WTC11 (cell line): Measurements from ENCODE around the gene CCDC107.

Experiments used
- CBFB ChIP-seq: sonication (generic); formaldehyde crosslinking; IDR thresholded peaks from 2 replicates; pipeline ENCODE4 v1.8.1; 2022; ENCODE audit warnings: mild to moderate bottlenecking, low read depth, missing genetic modification reagents
- CREB1 ChIP-seq: sonication (generic); formaldehyde crosslinking; IDR thresholded peaks from 2 replicates; pipeline ENCODE4 v1.8.0; 2023; ENCODE audit warnings: mild to moderate bottlenecking, missing genetic modification reagents
- NR3C1 ChIP-seq: sonication (generic); formaldehyde crosslinking; conservative IDR thresholded peaks from 2 replicates; pipeline ENCODE4 v1.8.1; 2023; ENCODE audit warnings: low read depth, mild to moderate bottlenecking, missing genetic modification reagents
- SMAD4 ChIP-seq: sonication (generic); formaldehyde crosslinking; IDR thresholded peaks from 2 replicates; pipeline ENCODE4 v1.8.0; 2022; ENCODE audit warnings: mild to moderate bottlenecking, missing genetic modification reagents
- SP1 ChIP-seq: sonication (generic); formaldehyde crosslinking; conservative IDR thresholded peaks from 2 replicates; pipeline ENCODE4 v1.8.1; 2022; ENCODE audit warnings: missing genetic modification reagents
- ZNF121 ChIP-seq: sonication (generic); formaldehyde crosslinking; IDR thresholded peaks from 2 replicates; pipeline ENCODE4 v1.8.0; 2023; ENCODE audit warnings: missing genetic modification reagents
- TF ChIP-seq, protein P1 (sequence below): fragments of 200-600 bp; IDR thresholded peaks from 2 replicates; pipeline ENCODE4 v1.8.0; 2022; ENCODE audit warnings: antibody characterized with exemption
- TF ChIP-seq, protein P2 (sequence below): fragments of 250-450 bp; sonication (Bioruptor Pico); IDR thresholded peaks from 2 replicates; pipeline ENCODE4 v2.1.2; 2022; ENCODE audit warnings: mild to moderate bottlenecking, moderate library complexity
- TF ChIP-seq, protein P3 (sequence below): sonication (generic); formaldehyde crosslinking; IDR thresholded peaks from 2 replicates; pipeline ENCODE4 v1.8.0; 2022; ENCODE audit warnings: mild to moderate bottlenecking, missing genetic modification reagents
- TF ChIP-seq, protein P4 (sequence below): fragments of 250-450 bp; sonication (Bioruptor Pico); IDR thresholded peaks from 2 replicates; pipeline ENCODE4 v1.9.0; 2021; ENCODE audit warnings: mild to moderate bottlenecking
- TF ChIP-seq, protein P5 (sequence below): sonication (generic); formaldehyde crosslinking; IDR thresholded peaks from 2 replicates; pipeline ENCODE4 v1.8.1; 2022; ENCODE audit warnings: low read depth, mild to moderate bottlenecking, moderate library complexity, missing genetic modification reagents, borderline replicate concordance
- TF ChIP-seq, protein P6 (sequence below): sonication (generic); formaldehyde crosslinking; IDR thresholded peaks from 2 replicates; pipeline ENCODE4 v1.8.0; 2022; ENCODE audit warnings: mild to moderate bottlenecking, missing genetic modification reagents
- TF ChIP-seq, protein P7 (sequence below): sonication (generic); formaldehyde crosslinking; IDR thresholded peaks from 2 replicates; pipeline ENCODE4 v1.8.1; 2023; ENCODE audit warnings: mild to moderate bottlenecking, missing genetic modification reagents, borderline replicate concordance
- TF ChIP-seq, protein P8 (sequence below): sonication (generic); formaldehyde crosslinking; IDR thresholded peaks from 2 replicates; pipeline ENCODE4 v1.8.1; 2023; ENCODE audit warnings: mild to moderate bottlenecking, missing genetic modification reagents, moderate library complexity

DNA sequence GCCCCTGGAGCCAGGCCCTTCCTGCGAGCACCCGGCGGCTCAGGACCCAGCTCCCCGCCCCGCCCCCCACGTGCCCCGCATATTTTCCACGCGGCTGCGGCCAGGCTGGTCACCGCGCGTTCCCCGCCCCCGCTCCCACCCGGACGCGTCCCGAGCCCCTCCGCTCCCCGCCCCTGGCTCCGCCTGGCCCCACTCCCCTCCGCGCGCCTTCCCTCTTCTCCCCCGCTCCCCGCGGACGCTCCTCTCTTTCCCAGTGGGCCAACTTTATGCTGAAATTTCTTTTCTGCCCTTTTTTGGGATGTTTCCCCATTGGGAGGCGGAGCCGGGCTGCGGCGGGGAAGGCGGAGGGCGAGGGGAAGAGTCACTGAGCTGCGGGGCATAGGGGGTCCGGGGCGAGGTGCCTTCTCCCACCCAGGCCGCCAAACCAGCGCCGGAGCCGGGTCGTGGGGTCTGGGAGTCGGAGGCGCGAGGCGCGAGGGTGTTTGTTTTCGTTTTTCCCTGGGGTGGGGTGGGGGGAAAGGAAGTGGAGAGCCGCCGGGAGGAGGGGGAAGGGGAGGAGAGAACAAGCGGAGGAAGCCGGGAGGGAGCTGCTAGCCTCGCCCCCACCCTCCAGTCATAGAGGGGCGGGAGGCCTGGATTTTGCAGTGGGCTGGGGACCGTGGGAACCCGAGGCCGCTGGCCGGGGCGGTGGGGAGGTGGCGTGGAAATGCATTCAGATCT lies 32.7 kb downstream of the CCDC107 start:
- TF ChIP-seq, protein P1, sequence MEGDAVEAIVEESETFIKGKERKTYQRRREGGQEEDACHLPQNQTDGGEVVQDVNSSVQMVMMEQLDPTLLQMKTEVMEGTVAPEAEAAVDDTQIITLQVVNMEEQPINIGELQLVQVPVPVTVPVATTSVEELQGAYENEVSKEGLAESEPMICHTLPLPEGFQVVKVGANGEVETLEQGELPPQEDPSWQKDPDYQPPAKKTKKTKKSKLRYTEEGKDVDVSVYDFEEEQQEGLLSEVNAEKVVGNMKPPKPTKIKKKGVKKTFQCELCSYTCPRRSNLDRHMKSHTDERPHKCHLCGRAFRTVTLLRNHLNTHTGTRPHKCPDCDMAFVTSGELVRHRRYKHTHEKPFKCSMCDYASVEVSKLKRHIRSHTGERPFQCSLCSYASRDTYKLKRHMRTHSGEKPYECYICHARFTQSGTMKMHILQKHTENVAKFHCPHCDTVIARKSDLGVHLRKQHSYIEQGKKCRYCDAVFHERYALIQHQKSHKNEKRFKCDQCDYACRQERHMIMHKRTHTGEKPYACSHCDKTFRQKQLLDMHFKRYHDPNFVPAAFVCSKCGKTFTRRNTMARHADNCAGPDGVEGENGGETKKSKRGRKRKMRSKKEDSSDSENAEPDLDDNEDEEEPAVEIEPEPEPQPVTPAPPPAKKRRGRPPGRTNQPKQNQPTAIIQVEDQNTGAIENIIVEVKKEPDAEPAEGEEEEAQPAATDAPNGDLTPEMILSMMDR, result no peak
- TF ChIP-seq, protein P2, sequence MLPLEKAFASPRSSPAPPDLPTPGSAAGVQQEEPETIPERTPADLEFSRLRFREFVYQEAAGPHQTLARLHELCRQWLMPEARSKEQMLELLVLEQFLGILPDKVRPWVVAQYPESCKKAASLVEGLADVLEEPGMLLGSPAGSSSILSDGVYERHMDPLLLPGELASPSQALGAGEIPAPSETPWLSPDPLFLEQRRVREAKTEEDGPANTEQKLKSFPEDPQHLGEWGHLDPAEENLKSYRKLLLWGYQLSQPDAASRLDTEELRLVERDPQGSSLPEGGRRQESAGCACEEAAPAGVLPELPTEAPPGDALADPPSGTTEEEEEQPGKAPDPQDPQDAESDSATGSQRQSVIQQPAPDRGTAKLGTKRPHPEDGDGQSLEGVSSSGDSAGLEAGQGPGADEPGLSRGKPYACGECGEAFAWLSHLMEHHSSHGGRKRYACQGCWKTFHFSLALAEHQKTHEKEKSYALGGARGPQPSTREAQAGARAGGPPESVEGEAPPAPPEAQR (CRISPR knock-in tag), result no peak
- TF ChIP-seq SP1 (CRISPR knock-in tag), result 0 out of 2 replicates have a peak, but pooled peaks have one; percentile 11
- TF ChIP-seq, protein P3, sequence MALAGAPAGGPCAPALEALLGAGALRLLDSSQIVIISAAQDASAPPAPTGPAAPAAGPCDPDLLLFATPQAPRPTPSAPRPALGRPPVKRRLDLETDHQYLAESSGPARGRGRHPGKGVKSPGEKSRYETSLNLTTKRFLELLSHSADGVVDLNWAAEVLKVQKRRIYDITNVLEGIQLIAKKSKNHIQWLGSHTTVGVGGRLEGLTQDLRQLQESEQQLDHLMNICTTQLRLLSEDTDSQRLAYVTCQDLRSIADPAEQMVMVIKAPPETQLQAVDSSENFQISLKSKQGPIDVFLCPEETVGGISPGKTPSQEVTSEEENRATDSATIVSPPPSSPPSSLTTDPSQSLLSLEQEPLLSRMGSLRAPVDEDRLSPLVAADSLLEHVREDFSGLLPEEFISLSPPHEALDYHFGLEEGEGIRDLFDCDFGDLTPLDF (CRISPR knock-in tag), result no peak
- no peak for TF ChIP-seq NR3C1 (CRISPR knock-in tag)
- no peak for TF ChIP-seq ZNF121
- TF ChIP-seq, protein P4, sequence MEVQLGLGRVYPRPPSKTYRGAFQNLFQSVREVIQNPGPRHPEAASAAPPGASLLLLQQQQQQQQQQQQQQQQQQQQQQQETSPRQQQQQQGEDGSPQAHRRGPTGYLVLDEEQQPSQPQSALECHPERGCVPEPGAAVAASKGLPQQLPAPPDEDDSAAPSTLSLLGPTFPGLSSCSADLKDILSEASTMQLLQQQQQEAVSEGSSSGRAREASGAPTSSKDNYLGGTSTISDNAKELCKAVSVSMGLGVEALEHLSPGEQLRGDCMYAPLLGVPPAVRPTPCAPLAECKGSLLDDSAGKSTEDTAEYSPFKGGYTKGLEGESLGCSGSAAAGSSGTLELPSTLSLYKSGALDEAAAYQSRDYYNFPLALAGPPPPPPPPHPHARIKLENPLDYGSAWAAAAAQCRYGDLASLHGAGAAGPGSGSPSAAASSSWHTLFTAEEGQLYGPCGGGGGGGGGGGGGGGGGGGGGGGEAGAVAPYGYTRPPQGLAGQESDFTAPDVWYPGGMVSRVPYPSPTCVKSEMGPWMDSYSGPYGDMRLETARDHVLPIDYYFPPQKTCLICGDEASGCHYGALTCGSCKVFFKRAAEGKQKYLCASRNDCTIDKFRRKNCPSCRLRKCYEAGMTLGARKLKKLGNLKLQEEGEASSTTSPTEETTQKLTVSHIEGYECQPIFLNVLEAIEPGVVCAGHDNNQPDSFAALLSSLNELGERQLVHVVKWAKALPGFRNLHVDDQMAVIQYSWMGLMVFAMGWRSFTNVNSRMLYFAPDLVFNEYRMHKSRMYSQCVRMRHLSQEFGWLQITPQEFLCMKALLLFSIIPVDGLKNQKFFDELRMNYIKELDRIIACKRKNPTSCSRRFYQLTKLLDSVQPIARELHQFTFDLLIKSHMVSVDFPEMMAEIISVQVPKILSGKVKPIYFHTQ (CRISPR knock-in tag), result no peak
- TF ChIP-seq CREB1, result no peak
- TF ChIP-seq, protein P5, sequence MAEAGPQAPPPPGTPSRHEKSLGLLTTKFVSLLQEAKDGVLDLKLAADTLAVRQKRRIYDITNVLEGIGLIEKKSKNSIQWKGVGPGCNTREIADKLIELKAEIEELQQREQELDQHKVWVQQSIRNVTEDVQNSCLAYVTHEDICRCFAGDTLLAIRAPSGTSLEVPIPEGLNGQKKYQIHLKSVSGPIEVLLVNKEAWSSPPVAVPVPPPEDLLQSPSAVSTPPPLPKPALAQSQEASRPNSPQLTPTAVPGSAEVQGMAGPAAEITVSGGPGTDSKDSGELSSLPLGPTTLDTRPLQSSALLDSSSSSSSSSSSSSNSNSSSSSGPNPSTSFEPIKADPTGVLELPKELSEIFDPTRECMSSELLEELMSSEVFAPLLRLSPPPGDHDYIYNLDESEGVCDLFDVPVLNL, result no peak
- TF ChIP-seq CBFB (CRISPR knock-in tag), result no peak
- TF ChIP-seq, protein P6, sequence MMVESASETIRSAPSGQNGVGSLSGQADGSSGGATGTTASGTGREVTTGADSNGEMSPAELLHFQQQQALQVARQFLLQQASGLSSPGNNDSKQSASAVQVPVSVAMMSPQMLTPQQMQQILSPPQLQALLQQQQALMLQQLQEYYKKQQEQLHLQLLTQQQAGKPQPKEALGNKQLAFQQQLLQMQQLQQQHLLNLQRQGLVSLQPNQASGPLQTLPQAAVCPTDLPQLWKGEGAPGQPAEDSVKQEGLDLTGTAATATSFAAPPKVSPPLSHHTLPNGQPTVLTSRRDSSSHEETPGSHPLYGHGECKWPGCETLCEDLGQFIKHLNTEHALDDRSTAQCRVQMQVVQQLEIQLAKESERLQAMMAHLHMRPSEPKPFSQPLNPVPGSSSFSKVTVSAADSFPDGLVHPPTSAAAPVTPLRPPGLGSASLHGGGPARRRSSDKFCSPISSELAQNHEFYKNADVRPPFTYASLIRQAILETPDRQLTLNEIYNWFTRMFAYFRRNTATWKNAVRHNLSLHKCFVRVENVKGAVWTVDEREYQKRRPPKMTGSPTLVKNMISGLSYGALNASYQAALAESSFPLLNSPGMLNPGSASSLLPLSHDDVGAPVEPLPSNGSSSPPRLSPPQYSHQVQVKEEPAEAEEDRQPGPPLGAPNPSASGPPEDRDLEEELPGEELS, result no peak
- TF ChIP-seq, protein P7, sequence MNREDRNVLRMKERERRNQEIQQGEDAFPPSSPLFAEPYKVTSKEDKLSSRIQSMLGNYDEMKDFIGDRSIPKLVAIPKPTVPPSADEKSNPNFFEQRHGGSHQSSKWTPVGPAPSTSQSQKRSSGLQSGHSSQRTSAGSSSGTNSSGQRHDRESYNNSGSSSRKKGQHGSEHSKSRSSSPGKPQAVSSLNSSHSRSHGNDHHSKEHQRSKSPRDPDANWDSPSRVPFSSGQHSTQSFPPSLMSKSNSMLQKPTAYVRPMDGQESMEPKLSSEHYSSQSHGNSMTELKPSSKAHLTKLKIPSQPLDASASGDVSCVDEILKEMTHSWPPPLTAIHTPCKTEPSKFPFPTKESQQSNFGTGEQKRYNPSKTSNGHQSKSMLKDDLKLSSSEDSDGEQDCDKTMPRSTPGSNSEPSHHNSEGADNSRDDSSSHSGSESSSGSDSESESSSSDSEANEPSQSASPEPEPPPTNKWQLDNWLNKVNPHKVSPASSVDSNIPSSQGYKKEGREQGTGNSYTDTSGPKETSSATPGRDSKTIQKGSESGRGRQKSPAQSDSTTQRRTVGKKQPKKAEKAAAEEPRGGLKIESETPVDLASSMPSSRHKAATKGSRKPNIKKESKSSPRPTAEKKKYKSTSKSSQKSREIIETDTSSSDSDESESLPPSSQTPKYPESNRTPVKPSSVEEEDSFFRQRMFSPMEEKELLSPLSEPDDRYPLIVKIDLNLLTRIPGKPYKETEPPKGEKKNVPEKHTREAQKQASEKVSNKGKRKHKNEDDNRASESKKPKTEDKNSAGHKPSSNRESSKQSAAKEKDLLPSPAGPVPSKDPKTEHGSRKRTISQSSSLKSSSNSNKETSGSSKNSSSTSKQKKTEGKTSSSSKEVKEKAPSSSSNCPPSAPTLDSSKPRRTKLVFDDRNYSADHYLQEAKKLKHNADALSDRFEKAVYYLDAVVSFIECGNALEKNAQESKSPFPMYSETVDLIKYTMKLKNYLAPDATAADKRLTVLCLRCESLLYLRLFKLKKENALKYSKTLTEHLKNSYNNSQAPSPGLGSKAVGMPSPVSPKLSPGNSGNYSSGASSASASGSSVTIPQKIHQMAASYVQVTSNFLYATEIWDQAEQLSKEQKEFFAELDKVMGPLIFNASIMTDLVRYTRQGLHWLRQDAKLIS, result no peak
- TF ChIP-seq SMAD4 (CRISPR knock-in tag), result no peak
- TF ChIP-seq, protein P8, sequence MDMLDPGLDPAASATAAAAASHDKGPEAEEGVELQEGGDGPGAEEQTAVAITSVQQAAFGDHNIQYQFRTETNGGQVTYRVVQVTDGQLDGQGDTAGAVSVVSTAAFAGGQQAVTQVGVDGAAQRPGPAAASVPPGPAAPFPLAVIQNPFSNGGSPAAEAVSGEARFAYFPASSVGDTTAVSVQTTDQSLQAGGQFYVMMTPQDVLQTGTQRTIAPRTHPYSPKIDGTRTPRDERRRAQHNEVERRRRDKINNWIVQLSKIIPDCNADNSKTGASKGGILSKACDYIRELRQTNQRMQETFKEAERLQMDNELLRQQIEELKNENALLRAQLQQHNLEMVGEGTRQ, result no peak
